ENCODE data around the gene ASCC1.

Gene ASCC1

GRCh38 chr10:72096115-72097000 is 119.7 kb downstream of the ASCC1 start:
- DNase-seq: no peak

GRCh38 chr10:72095195-72095594 is 120.9 kb downstream of the ASCC1 start:
- no peak for DNase-seq

GRCh38 chr10:72094574-72094973 is 121.5 kb downstream of the ASCC1 start:
- no peak for DNase-seq

- no peak for DNase-seq
Measured at GRCh38 chr10:72093450-72093849, 122.6 kb downstream of the ASCC1 start.

- DNase-seq: no peak
Measured at GRCh38 chr10:72092987-72093386, 123.1 kb downstream of the ASCC1 start.

GRCh38 chr10:72092171-72092924 is 123.7 kb downstream of the ASCC1 start:
- no peak for DNase-seq

GRCh38 chr10:72090326-72090725 is 125.8 kb downstream of the ASCC1 start:
- no peak for DNase-seq

- no peak for DNase-seq
Measured at GRCh38 chr10:72089618-72090017, 126.5 kb downstream of the ASCC1 start.

- no peak for DNase-seq
Measured at GRCh38 chr10:72088889-72089575, 127.0 kb downstream of the ASCC1 start.

GRCh38 chr10:72087969-72088888 is 127.8 kb downstream of the ASCC1 start, which contains the start of gene SPOCK2:
Gene SPOCK2, minus strand, starts transcription at chr10:72088551. Its CDS starts 223 bp downstream, at chr10:72088328.
- DNase-seq: no peak

- DNase-seq: no peak
Measured at GRCh38 chr10:72087392-72087968, 128.6 kb downstream of the ASCC1 start.

- DNase-seq: no peak
Measured at GRCh38 chr10:72086466-72087391, 129.3 kb downstream of the ASCC1 start.

GRCh38 chr10:72085864-72086465 is 130.1 kb downstream of the ASCC1 start:
- DNase-seq: no peak

- no peak for DNase-seq
Measured at GRCh38 chr10:72085166-72085565, 130.9 kb downstream of the ASCC1 start.

- DNase-seq: no peak
Measured at GRCh38 chr10:72083790-72084459, 132.2 kb downstream of the ASCC1 start.

- DNase-seq: no peak
Measured at GRCh38 chr10:72082856-72083789, 133.0 kb downstream of the ASCC1 start.

- no peak for DNase-seq
Measured at GRCh38 chr10:72081772-72082590, 134.1 kb downstream of the ASCC1 start.

GRCh38 chr10:72081210-72081609 is 134.9 kb downstream of the ASCC1 start:
- no peak for DNase-seq
